ENCODE results near the gene KRT75.

The KRT75 gene

GRCh38 chr12:52473768-52474167, 39.6 kb upstream of the KRT75 start, which contains the start of gene KRT6C:
Gene KRT6C, minus strand, starts transcription at chr12:52473805. Its CDS starts 68 bp downstream, at chr12:52473737.
- no peak for TF ChIP-seq CTCF (IDR thresholded peaks at IDR 0.05; ENCODE audit: low read depth, low read length)
- TF ChIP-seq EZH2phosphoT487 (IDR thresholded peaks at IDR 0.05; ENCODE audit: low read depth), result no peak
- Histone ChIP-seq H2AFZ (ENCODE audit: low read depth, low read length) (no peak within 1 kb of the TSS), H3K4me2 (ENCODE audit: low read length) (no peak within 1 kb of the TSS)

GRCh38 chr12:52469853-52470252, 35.7 kb upstream of the KRT75 start:
- no peaks in the 10 kb centered on the region for H3K79me2 ChIP-seq (ENCODE audit: low read length)
- H3K4me3 ChIP-seq (ENCODE audit: low read length), result no peak overlapping the region
- peaks cover 3% of the 10 kb centered on the region; the same call in 1 of the 2 replicates for H3K27me3 ChIP-seq (ENCODE audit: low read depth, low read length)
- no peak overlapping the region for H3K4me2 ChIP-seq (ENCODE audit: low read length)
- no peaks in the 10 kb centered on the region for H3K36me3 ChIP-seq (replicated peaks; ENCODE audit: low read depth, low read length)
- TF ChIP-seq EZH2phosphoT487 (IDR thresholded peaks at IDR 0.05; ENCODE audit: low read depth) (no peak), CTCF (IDR thresholded peaks at IDR 0.05; ENCODE audit: low read depth, low read length) (no peak)
- no peaks in the 10 kb centered on the region for H3K4me1 ChIP-seq (ENCODE audit: low read length)
- H4K20me1 ChIP-seq (ENCODE audit: insufficient read depth, low read length), result no peaks in the 10 kb centered on the region
- no peaks in the 10 kb centered on the region for H3K9me3 ChIP-seq (ENCODE audit: insufficient read depth, low read length)
- H2AFZ ChIP-seq (ENCODE audit: low read depth, low read length), result no peak overlapping the region
- no peak overlapping the region for H3K9ac ChIP-seq (ENCODE audit: low read length)
- H3K27ac ChIP-seq (ENCODE audit: low read length), result no peak overlapping the region

More at GRCh38 chr12:52473768-52474167, 39.6 kb upstream of the KRT75 start, which contains the start of gene KRT6C:
- Histone ChIP-seq H3K9ac (ENCODE audit: low read length) (no peak within 1 kb of the TSS), H3K27ac (ENCODE audit: low read length) (no peak within 1 kb of the TSS), H4K20me1 (ENCODE audit: insufficient read depth, low read length) (no peaks in the 10 kb centered on the region), H3K27me3 (ENCODE audit: low read depth, low read length) (no peaks in the 10 kb centered on the region), H3K4me3 (ENCODE audit: low read length) (no peak within 1 kb of the TSS), H3K79me2 (ENCODE audit: low read length) (no peaks in the 10 kb centered on the region), H3K9me3 (ENCODE audit: insufficient read depth, low read length) (no peaks in the 10 kb centered on the region), H3K4me1 (ENCODE audit: low read length) (no peaks in the 10 kb centered on the region), H3K36me3 (replicated peaks; ENCODE audit: low read depth, low read length) (no peaks in the 10 kb centered on the region)

GRCh38 chr12:52464897-52465296, 30.7 kb upstream of the KRT75 start:
- H3K4me1 ChIP-seq (ENCODE audit: low read length), result no peaks in the 10 kb centered on the region
- H3K9me3 ChIP-seq (ENCODE audit: insufficient read depth, low read length), result no peaks in the 10 kb centered on the region
- no peak overlapping the region for H3K4me2 ChIP-seq (ENCODE audit: low read length)
- no peak overlapping the region for H3K9ac ChIP-seq (ENCODE audit: low read length)
- TF ChIP-seq CTCF (IDR thresholded peaks at IDR 0.05; ENCODE audit: low read depth, low read length) (no peak), EZH2phosphoT487 (IDR thresholded peaks at IDR 0.05; ENCODE audit: low read depth) (no peak)
- no peaks in the 10 kb centered on the region for H3K79me2 ChIP-seq (ENCODE audit: low read length)
- no peak overlapping the region for H2AFZ ChIP-seq (ENCODE audit: low read depth, low read length)
- peaks cover 29% of the 10 kb centered on the region for H3K27me3 ChIP-seq (ENCODE audit: low read depth, low read length)
- no peaks in the 10 kb centered on the region for H3K36me3 ChIP-seq (replicated peaks; ENCODE audit: low read depth, low read length)
- no peak overlapping the region for H3K4me3 ChIP-seq (ENCODE audit: low read length)
- H3K27ac ChIP-seq (ENCODE audit: low read length), result no peak overlapping the region
- no peaks in the 10 kb centered on the region for H4K20me1 ChIP-seq (ENCODE audit: insufficient read depth, low read length)

- H3K9ac ChIP-seq (ENCODE audit: low read length), result no peak overlapping the region
- H3K4me3 ChIP-seq (ENCODE audit: low read length), result no peak overlapping the region
- H2AFZ ChIP-seq (ENCODE audit: low read depth, low read length), result no peak overlapping the region
- no peak overlapping the region for H3K4me2 ChIP-seq (ENCODE audit: low read length)
- H3K4me1 ChIP-seq (ENCODE audit: low read length), result no peaks in the 10 kb centered on the region
- peaks cover 32% of the 10 kb centered on the region for H3K27me3 ChIP-seq (ENCODE audit: low read depth, low read length)
- H3K27ac ChIP-seq (ENCODE audit: low read length), result no peak overlapping the region
- no peak for TF ChIP-seq EZH2phosphoT487 (IDR thresholded peaks at IDR 0.05; ENCODE audit: low read depth)
- TF ChIP-seq CTCF (IDR thresholded peaks at IDR 0.05; ENCODE audit: low read depth, low read length), result no peak
- no peaks in the 10 kb centered on the region for H3K79me2 ChIP-seq (ENCODE audit: low read length)
- H4K20me1 ChIP-seq (ENCODE audit: insufficient read depth, low read length), result no peaks in the 10 kb centered on the region
- H3K9me3 ChIP-seq (ENCODE audit: insufficient read depth, low read length), result no peaks in the 10 kb centered on the region
- no peaks in the 10 kb centered on the region for H3K36me3 ChIP-seq (replicated peaks; ENCODE audit: low read depth, low read length)
Measured at GRCh38 chr12:52461693-52462092, 27.5 kb upstream of the KRT75 start.

All from OCI-LY3 (cell line).